K562 (cell line): ENCODE data around the gene JUND. TPM values are rescaled to one million over a fixed set of nuclear protein-coding genes. Genes with fewer than 3 reads are reported as not detected.
A peak's percentile ranks its signal among the peaks of the same experiment; 100 is the strongest.

Experiments used
- ADNP ChIP-seq: fragments of 200-800 bp; sonication (Bioruptor generic); IDR thresholded peaks from 2 replicates; pipeline ENCODE4 v1.6.1; 2016; ENCODE audit warnings: missing genetic modification characterization, missing compliant biosample characterization
- BCLAF1 ChIP-seq, 2 experiments: fragments of 450-650 bp in 1 of 2; IDR thresholded peaks; 2 replicates each; pipeline ENCODE4 v1.6.1; 2011 to 2017; ENCODE audit warnings: low read depth in 2 of 2, antibody characterized with exemption in 1 of 2, borderline replicate concordance in 1 of 2, low read length in 1 of 2, mild to moderate bottlenecking in 1 of 2, mixed read lengths in 1 of 2; ENCODE audit not compliant: control insufficient read depth in 1 of 2
- BHLHE40 ChIP-seq: IDR thresholded peaks from 2 replicates; pipeline ENCODE4 v1.6.1; 2011; ENCODE audit warnings: low read length, improper control_type of control experiment
- EGR1 ChIP-seq: fragments of 450-650 bp; conservative IDR thresholded peaks from 2 replicates; pipeline ENCODE4 v1.6.1; 2017; ENCODE audit warnings: mild to moderate bottlenecking
- FOSL1 ChIP-seq: fragments of 200-800 bp; sonication (Bioruptor generic); conservative IDR thresholded peaks from 2 replicates; pipeline ENCODE4 v1.6.1; 2016; ENCODE audit warnings: missing genetic modification characterization, missing compliant biosample characterization
- FOXK1 ChIP-seq: sonication (generic); formaldehyde crosslinking; IDR thresholded peaks from 2 replicates; pipeline ENCODE4 v1.8.0; 2022; ENCODE audit warnings: missing genetic modification reagents, mild to moderate bottlenecking, borderline replicate concordance
- FOXM1 ChIP-seq, 2 experiments: fragments of 450-650 bp in 1 of 2; sonication (generic) in 1 of 2; formaldehyde crosslinking in 1 of 2; IDR thresholded peaks; 2 replicates each; pipeline versions ENCODE4 v1.6.1 to v1.9.0; 2017 to 2022; ENCODE audit warnings: low read depth in 2 of 2, mild to moderate bottlenecking in 2 of 2, missing genetic modification reagents in 1 of 2, moderate library complexity in 1 of 2
- HMGN3 ChIP-seq: IDR thresholded peaks from 2 replicates; pipeline ENCODE4 v1.6.1; 2011; ENCODE audit warnings: borderline replicate concordance, low read depth, mild to moderate bottlenecking, mixed read lengths, low read length; ENCODE audit not compliant: insufficient read length; ENCODE audit errors: extremely low read depth
- LARP7 ChIP-seq: fragments of 450-650 bp; IDR thresholded peaks from 2 replicates; pipeline ENCODE4 v1.6.1; 2016
- NEUROD1 ChIP-seq: fragments of 150-350 bp; IDR thresholded peaks from 2 replicates; pipeline ENCODE4 v1.6.1; 2014; ENCODE audit warnings: borderline replicate concordance, low read length, low read depth; ENCODE audit not compliant: partially characterized antibody
- NR2C2 ChIP-seq, 2 experiments: fragments of 200-800 bp in 1 of 2; sonication (Bioruptor generic) in 1 of 2; sonication (generic) in 1 of 2; formaldehyde crosslinking in 1 of 2; IDR thresholded peaks; 2 replicates each; pipeline versions ENCODE4 v1.6.1 to v1.8.0; 2016 to 2022; ENCODE audit warnings: mild to moderate bottlenecking in 1 of 2, missing compliant biosample characterization in 1 of 2, missing genetic modification characterization in 1 of 2, missing genetic modification reagents in 1 of 2
- PBX2 ChIP-seq, 2 experiments: IDR thresholded peaks in 1 of 2; conservative IDR thresholded peaks in 1 of 2; 2 replicates each; pipeline ENCODE4 v1.6.1; 2016; ENCODE audit warnings: low read depth in 2 of 2, mild to moderate bottlenecking in 1 of 2, missing compliant biosample characterization in 1 of 2, missing genetic modification characterization in 1 of 2, moderate library complexity in 1 of 2
- POLR3G ChIP-seq: IDR thresholded peaks from 2 replicates; pipeline ENCODE4 v1.6.1; 2011; ENCODE audit not compliant: insufficient read length, insufficient replicate concordance; ENCODE audit errors: extremely low read depth
- PTTG1 ChIP-seq: fragments of 450-650 bp; IDR thresholded peaks from 2 replicates; pipeline ENCODE4 v1.6.1; 2016; ENCODE audit warnings: low read depth, mild to moderate bottlenecking, missing genetic modification characterization, missing compliant biosample characterization
- SFPQ ChIP-seq: fragments of 200-400 bp; formaldehyde crosslinking; IDR thresholded peaks from 2 replicates; pipeline ENCODE4 v1.6.1; 2017; ENCODE audit warnings: mild to moderate bottlenecking, low read depth, low read length, moderate library complexity
- SMAD4 ChIP-seq: fragments of 250-450 bp; sonication (Bioruptor Pico); conservative IDR thresholded peaks from 2 replicates; pipeline ENCODE4 v1.8.0; 2021; ENCODE audit warnings: inconsistent platforms, mild to moderate bottlenecking, moderate library complexity
- SREBF2 ChIP-seq: sonication (generic); formaldehyde crosslinking; IDR thresholded peaks from 2 replicates; pipeline ENCODE4 v1.4.0; 2020; ENCODE audit warnings: mild to moderate bottlenecking, missing genetic modification reagents
- TFAM ChIP-seq: fragments of 250-450 bp; sonication (Bioruptor Pico); conservative IDR thresholded peaks from 2 replicates; pipeline ENCODE4 v1.5.0; 2021; ENCODE audit warnings: mild to moderate bottlenecking, moderate library complexity
- ZNF57 ChIP-seq: fragments of 450-650 bp; formaldehyde crosslinking; IDR thresholded peaks from 2 replicates; pipeline ENCODE4 v1.4.0; 2020; ENCODE audit warnings: mild to moderate bottlenecking, moderate library complexity
- polyA plus RNA-seq, 8 experiments: library from polyadenylated mRNA; depleted of rRNA in 4 of 8; stranded (reverse) in 5 of 8; unstranded in 3 of 8; fragments of >200 nt; fragmentation: Nextera tagmentation in 2 of 8; fragmentation: Illumina TruSeq in 1 of 8; extraction: Ambion mirVana in 2 of 8; extraction: Trizol in 1 of 8; gene quantifications; 2 replicates each; pipeline versions ENCODE4 v1.2.1 to v1.2.3, GENCODE V29; 2011 to 2014; ENCODE audit warnings: inconsistent platforms in 1 of 8, missing spikeins in 1 of 8
- total RNA-seq, 7 experiments: library from RNA; depleted of rRNA in 6 of 7; stranded (reverse); fragments of >200 nt in 6 of 7; fragmentation: Illumina TruSeq in 2 of 7; extraction: Trizol in 2 of 7; gene quantifications; 2 replicates each; pipeline versions ENCODE4 v1.2.1 to v1.2.3, GENCODE V29; 2011 to 2021; ENCODE audit warnings: low replicate concordance in 1 of 7

The JUND gene
- total and polyA plus RNA-seq, 9 of the 15 experiments (the other 6 are each of a cell fraction or from before 2014, with no cell fraction given) = 6.4 to 286 (median 42.3) TPM

- TF ChIP-seq HMGN3 (peak; percentile 40), ZNF57 (no peak), FOXM1 (IDR thresholded peaks at IDR 0.05; ENCODE audit: low read depth) (0 out of 2 replicates have a peak, but pooled peaks have one; percentile 24), FOXM1 (CRISPR knock-in tag; IDR thresholded peaks at IDR 0.05; ENCODE audit: low read depth) (no peak), SREBF2 (CRISPR knock-in tag) (no peak), ADNP (peak; percentile 56; the same call in 1 of the 2 replicates), EGR1 (no peak), SMAD4 (CRISPR knock-in tag) (peak; percentile 51; the same call in 1 of the 2 replicates), BHLHE40 (peak; percentile 93), SFPQ (no peak), NR2C2 (CRISPR knock-in tag; IDR thresholded peaks at IDR 0.05) (no peak), NR2C2 (tag; IDR thresholded peaks at IDR 0.05) (no peak), TFAM (CRISPR knock-in tag) (no peak), PBX2 (CRISPR knock-in tag; IDR thresholded peaks at IDR 0.05; ENCODE audit: low read depth) (no peak), PBX2 (tag; conservative IDR thresholded peaks at IDR 0.05; ENCODE audit: low read depth) (0 out of 2 replicates have a peak, but pooled peaks have one; percentile 23), FOSL1 (tag) (no peak), LARP7 (peak; percentile 80; the same call in 1 of the 2 replicates), FOXK1 (CRISPR knock-in tag) (no peak), NEUROD1 (no peak), PTTG1 (tag) (no peak), BCLAF1 (IDR thresholded peaks at IDR 0.05; ENCODE audit: borderline replicate concordance in 1 of 2, control insufficient read depth in 1 of 2, low read depth in 2 of 2, low read length in 1 of 2) (no peak), POLR3G (no peak)
Measured at GRCh38 chr19:18282788-18283141, 1.3 kb upstream of the JUND start (continued).
